Kidney epithelial cell (primary cell): ENCODE results near the gene USP11. TPM values are rescaled to one million over a fixed set of nuclear protein-coding genes. Genes with fewer than 3 reads are reported as not detected.

Source experiments
- DNase-seq: peaks from one replicate; pipeline ENCODE4 v3.0.0-alpha.2; 2010; ENCODE audit warnings: low read depth
- H3K27me3 ChIP-seq: 2 replicates; pipeline ENCODE4 v1.6.0; 2011; ENCODE audit warnings: low read length; ENCODE audit not compliant: control insufficient read depth, insufficient read depth
- H3K36me3 ChIP-seq: 2 replicates; pipeline ENCODE4 v1.5.1; 2011; ENCODE audit warnings: low read length; ENCODE audit not compliant: control insufficient read depth, insufficient read depth
- H3K4me3 ChIP-seq: 2 replicates; pipeline ENCODE4 v1.5.1; 2011; ENCODE audit warnings: low read depth, mild to moderate bottlenecking, control low read depth, low read length
- CTCF ChIP-seq: IDR thresholded peaks from 2 replicates; pipeline ENCODE4 v1.5.1; 2011; ENCODE audit warnings: mild to moderate bottlenecking, moderate library complexity, low read length, control low read depth, inconsistent platforms; ENCODE audit not compliant: insufficient read depth, poor library complexity, severe bottlenecking
- total RNA-seq: library from RNA; depleted of rRNA; stranded (reverse); fragments of >200 nt; gene quantifications from 2 replicates; pipeline ENCODE4 v1.2.3, GENCODE V29; 2015

USP11 gene
- total RNA-seq, 1 donor from 2014 or later, result 49.1 TPM

GRCh38 chrX:47285836-47286320 is 53.1 kb downstream of the USP11 start:
- TF ChIP-seq CTCF, result no peak
- no peak overlapping the region for H3K4me3 ChIP-seq
- H3K36me3 ChIP-seq, result no peaks in the 10 kb centered on the region
- no peak for DNase-seq
- no peaks in the 10 kb centered on the region for H3K27me3 ChIP-seq

GRCh38 chrX:47293106-47293505 is 60.3 kb downstream of the USP11 start:
- no peak for DNase-seq
- no peak for TF ChIP-seq CTCF
- Histone ChIP-seq H3K4me3 (no peak overlapping the region), H3K27me3 (no peaks in the 10 kb centered on the region), H3K36me3 (no peaks in the 10 kb centered on the region)

DNA sequence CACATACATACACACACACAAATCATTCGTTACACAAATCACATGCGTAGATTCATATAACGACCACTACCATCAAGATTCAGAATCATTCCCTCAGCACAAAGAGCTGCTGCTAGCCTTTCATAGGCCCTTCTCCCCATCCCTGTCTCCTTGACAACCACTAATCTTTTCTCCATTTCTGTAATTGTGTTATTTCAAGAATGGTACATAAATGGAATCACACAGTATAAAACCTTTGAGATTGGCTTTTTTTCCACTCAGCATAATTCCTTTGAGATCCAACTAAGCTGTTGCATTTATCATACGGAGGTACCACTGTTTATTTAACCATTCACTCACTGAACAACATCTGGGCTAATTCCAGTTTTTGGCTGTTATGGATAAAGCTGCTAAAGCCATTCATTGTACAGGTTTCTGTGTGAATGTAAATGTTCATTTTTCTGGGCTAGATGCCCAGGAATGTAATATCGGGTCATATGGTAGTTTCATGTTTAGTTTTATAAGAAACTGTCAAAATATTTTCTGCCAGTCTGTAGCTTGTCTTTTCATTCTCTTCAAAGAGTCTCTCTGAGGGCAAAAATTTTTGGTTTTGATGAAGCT is 64.1 kb downstream of the USP11 start:
- no peak for DNase-seq
- no peak overlapping the region for H3K4me3 ChIP-seq
- TF ChIP-seq CTCF, result no peak
- H3K27me3 ChIP-seq, result no peaks in the 10 kb centered on the region
- no peaks in the 10 kb centered on the region for H3K36me3 ChIP-seq

DNA sequence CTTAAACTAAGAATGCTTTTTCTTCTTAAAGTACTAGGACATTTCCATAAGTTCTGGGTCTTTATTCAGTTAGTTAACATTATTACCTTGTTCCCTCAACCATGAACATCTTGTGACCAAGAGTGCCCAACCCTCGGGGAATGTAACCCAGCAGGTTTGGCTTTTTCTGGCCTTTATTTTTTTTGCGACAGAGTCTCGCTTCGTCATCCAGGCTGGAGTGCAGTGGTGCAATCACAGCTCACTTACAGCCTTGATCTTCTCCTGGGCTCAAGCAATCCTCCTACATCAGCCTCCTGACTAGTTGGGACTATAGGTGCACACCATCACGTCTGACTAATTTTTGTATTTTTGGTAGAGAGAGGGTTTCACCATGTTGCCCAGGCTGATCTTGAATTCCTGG is 65.1 kb downstream of the USP11 start:
- peak; percentile 26 for DNase-seq
- Histone ChIP-seq H3K36me3 (no peaks in the 10 kb centered on the region), H3K27me3 (no peaks in the 10 kb centered on the region), H3K4me3 (no peak overlapping the region)
- no peak for TF ChIP-seq CTCF

Other genes with a start within 250 kb of the USP11 start
- gene RGN, start 154.6 kb upstream of the USP11 start, total RNA-seq, result 1.8 and 4.4 TPM in 2 replicates
- 46.2 and 60.0 TPM in 2 replicates for gene NDUFB11, start 88.3 kb upstream of the USP11 start, total RNA-seq
- 34.5 and 48.1 TPM in 2 replicates for gene RBM10, start 87.8 kb upstream of the USP11 start, total RNA-seq
- gene UBA1, start 39.2 kb upstream of the USP11 start, total RNA-seq, result 170 and 199 TPM in 2 replicates
- 107 and 120 TPM in 2 replicates for gene CDK16, start 14.3 kb upstream of the USP11 start, total RNA-seq
- 0.07 and 0.63 TPM in 2 replicates for gene ZNF157, start 137.6 kb downstream of the USP11 start, total RNA-seq